IPS-20b (cell line): Measurements from ENCODE around the gene CEP250.

ENCODE experiments used
- H3K27ac ChIP-seq: one replicate; pipeline ENCODE4 v1.5.1; 2013; ENCODE audit warnings: low read length
- H3K27me3 ChIP-seq: 2 replicates; pipeline ENCODE4 v1.6.1; 2013; ENCODE audit warnings: mild to moderate bottlenecking, low read length, inconsistent platforms; ENCODE audit not compliant: insufficient read depth
- H3K36me3 ChIP-seq: 2 replicates; pipeline ENCODE4 v1.6.1; 2013; ENCODE audit warnings: low read depth, mild to moderate bottlenecking, inconsistent platforms, low read length, moderate library complexity; ENCODE audit not compliant: insufficient read depth
- H3K4me1 ChIP-seq: 2 replicates; pipeline ENCODE4 v1.6.1; 2013; ENCODE audit warnings: mild to moderate bottlenecking, control low read depth, inconsistent platforms, low read length, moderate library complexity; ENCODE audit not compliant: insufficient read depth
- H3K4me3 ChIP-seq: 2 replicates; pipeline ENCODE4 v1.5.1; 2013; ENCODE audit warnings: mild to moderate bottlenecking, low read length, inconsistent platforms
- H3K9ac ChIP-seq: 2 replicates; pipeline ENCODE4 v1.6.1; 2013; ENCODE audit warnings: low read depth, mild to moderate bottlenecking, inconsistent platforms, low read length, moderate library complexity
- H3K9me3 ChIP-seq: 2 replicates; pipeline ENCODE4 v1.6.1; 2013; ENCODE audit warnings: mild to moderate bottlenecking, low read depth, low read length, inconsistent platforms; ENCODE audit not compliant: insufficient read depth

The CEP250 gene

GRCh38 chr20:35560105-35560511 is 104.7 kb downstream of the CEP250 start:
- no peak overlapping the region for H3K4me3 ChIP-seq
- H3K27ac ChIP-seq, result no peak overlapping the region
- no peak overlapping the region for H3K9ac ChIP-seq
- no peaks in the 10 kb centered on the region for H3K27me3 ChIP-seq
- H3K9me3 ChIP-seq, result no peaks in the 10 kb centered on the region
- peaks cover 5% of the 10 kb centered on the region; the same call in 1 of the 2 replicates for H3K4me1 ChIP-seq
- H3K36me3 ChIP-seq, result peaks cover 36% of the 10 kb centered on the region

GRCh38 chr20:35560541-35560940 is 105.1 kb downstream of the CEP250 start:
- Histone ChIP-seq H3K27me3 (no peaks in the 10 kb centered on the region), H3K9me3 (no peaks in the 10 kb centered on the region), H3K4me3 (no peak overlapping the region), H3K27ac (no peak overlapping the region), H3K36me3 (peaks cover 32% of the 10 kb centered on the region), H3K4me1 (peaks cover 5% of the 10 kb centered on the region; the same call in 1 of the 2 replicates), H3K9ac (no peak overlapping the region)

- Histone ChIP-seq H3K4me3 (no peak overlapping the region), H3K36me3 (peaks cover 26% of the 10 kb centered on the region), H3K4me1 (peaks cover 5% of the 10 kb centered on the region; the same call in 1 of the 2 replicates), H3K9me3 (no peaks in the 10 kb centered on the region), H3K9ac (no peak overlapping the region), H3K27me3 (no peaks in the 10 kb centered on the region), H3K27ac (no peak overlapping the region)
These were observed 105.9 kb downstream of the CEP250 start for GRCh38 chr20:35561268-35561667.

DNA sequence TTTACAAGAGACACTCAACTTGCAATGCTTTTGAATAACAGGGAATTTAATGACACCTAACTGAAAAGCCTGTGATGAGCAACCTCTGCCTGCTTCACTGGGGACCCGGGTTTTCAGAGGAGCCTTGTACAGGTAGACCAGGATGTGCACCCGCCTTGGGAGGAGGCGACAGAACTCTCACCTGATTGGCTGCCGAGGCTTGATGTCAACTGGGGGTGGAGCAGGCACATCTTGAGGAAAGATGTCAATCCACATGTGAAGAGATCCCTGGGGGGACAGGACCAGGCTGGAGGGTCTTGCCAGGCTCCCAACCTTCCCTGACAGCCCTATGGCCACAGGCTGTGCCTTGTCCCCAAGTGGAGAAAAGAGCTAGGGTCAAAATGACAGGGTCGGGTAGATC is 106.3 kb downstream of the CEP250 start:
- no peak overlapping the region for H3K4me3 ChIP-seq
- peaks cover 21% of the 10 kb centered on the region for H3K36me3 ChIP-seq
- H3K4me1 ChIP-seq, result peaks cover 5% of the 10 kb centered on the region; the same call in 1 of the 2 replicates
- H3K9me3 ChIP-seq, result no peaks in the 10 kb centered on the region
- H3K27me3 ChIP-seq, result no peaks in the 10 kb centered on the region
- no peak overlapping the region for H3K27ac ChIP-seq
- no peak overlapping the region for H3K9ac ChIP-seq

GRCh38 chr20:35562541-35563110 is 107.2 kb downstream of the CEP250 start:
- H3K27me3 ChIP-seq, result no peaks in the 10 kb centered on the region
- H3K9ac ChIP-seq, result no peak overlapping the region
- H3K36me3 ChIP-seq, result peaks cover 12% of the 10 kb centered on the region
- peaks cover 5% of the 10 kb centered on the region; the same call in 1 of the 2 replicates for H3K4me1 ChIP-seq
- no peaks in the 10 kb centered on the region for H3K9me3 ChIP-seq
- no peak overlapping the region for H3K4me3 ChIP-seq
- H3K27ac ChIP-seq, result no peak overlapping the region

DNA sequence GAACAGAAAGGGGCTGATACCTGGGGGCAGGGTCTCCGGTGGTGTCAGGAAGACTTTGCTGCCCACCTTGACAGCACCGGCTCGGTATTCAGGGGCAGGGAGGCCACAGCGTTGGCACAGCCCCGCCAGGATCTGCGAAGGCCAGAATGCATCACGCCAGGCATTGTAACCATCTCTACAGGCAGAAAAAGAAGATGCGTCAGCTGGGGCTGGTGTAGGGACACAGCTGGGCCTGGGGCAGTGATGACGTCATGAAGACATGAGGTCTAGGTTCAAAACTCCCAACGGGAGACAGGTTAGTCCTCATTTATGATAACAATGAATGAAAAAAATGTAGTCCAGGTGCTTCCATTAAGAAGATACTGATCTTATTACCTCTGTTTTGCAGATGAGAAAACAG is 108.4 kb downstream of the CEP250 start:
- no peaks in the 10 kb centered on the region for H3K27me3 ChIP-seq
- H3K9ac ChIP-seq, result no peak overlapping the region

DNA sequence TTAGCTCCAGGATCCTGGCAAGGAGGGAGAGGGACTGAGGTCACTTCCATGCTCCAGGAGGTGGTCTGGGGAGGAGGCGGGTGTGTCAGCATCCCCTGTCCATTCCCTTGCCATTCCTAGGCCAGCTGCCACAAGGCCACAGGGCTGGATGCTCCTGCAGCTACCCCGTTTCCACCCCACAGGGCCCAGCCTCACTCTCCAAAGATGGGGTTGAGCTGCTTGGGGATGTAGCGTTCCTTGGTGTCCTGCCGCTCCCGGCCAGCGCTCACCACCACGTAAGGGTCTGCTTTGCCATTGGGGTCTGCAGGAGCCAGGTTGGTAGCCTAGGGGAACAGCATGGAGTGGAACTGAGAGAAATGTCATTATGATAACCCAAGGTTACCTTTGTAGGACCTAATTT is 109.5 kb downstream of the CEP250 start:
- H3K9ac ChIP-seq, result no peak overlapping the region
- H3K36me3 ChIP-seq, result no peaks in the 10 kb centered on the region
- H3K9me3 ChIP-seq, result no peaks in the 10 kb centered on the region
- no peaks in the 10 kb centered on the region for H3K27me3 ChIP-seq
- no peak overlapping the region for H3K4me3 ChIP-seq
- peaks cover 5% of the 10 kb centered on the region; the same call in 1 of the 2 replicates for H3K4me1 ChIP-seq
- H3K27ac ChIP-seq, result no peak overlapping the region

More for the DNA sequence above, 108.4 kb downstream of the CEP250 start:
- peaks cover 5% of the 10 kb centered on the region; the same call in 1 of the 2 replicates for H3K4me1 ChIP-seq
- H3K36me3 ChIP-seq, result no peaks in the 10 kb centered on the region
- H3K27ac ChIP-seq, result no peak overlapping the region
- H3K4me3 ChIP-seq, result no peak overlapping the region
- no peaks in the 10 kb centered on the region for H3K9me3 ChIP-seq

DNA sequence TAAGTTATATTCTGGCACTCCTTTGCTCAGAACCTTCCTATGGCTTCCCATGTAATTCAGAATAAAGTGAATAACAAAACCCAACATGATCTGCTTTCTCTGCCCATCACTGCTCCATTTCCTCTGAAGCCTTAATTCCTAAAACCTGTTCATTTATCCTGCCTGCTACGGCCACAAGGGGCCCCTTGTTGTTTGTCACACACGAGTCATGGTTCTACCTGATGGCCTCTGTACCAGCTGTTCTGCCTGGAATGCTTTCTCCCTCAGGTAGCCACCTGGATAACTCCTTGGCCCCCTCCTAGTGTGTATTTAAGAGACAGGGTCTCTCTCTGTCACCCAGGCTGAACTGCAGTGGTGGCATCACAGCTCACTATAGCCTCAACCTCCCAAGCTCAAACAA is 113.2 kb downstream of the CEP250 start:
- Histone ChIP-seq H3K4me1 (no peaks in the 10 kb centered on the region), H3K27ac (no peak overlapping the region), H3K9ac (no peak overlapping the region), H3K9me3 (no peaks in the 10 kb centered on the region), H3K36me3 (no peaks in the 10 kb centered on the region), H3K27me3 (no peaks in the 10 kb centered on the region), H3K4me3 (no peak overlapping the region)
